PC-3 (cell line): ENCODE measurements around the gene PLVAP. TPM values are rescaled to one million over a fixed set of nuclear protein-coding genes. Genes with fewer than 3 reads are reported as not detected.

ENCODE experiments used
- ATAC-seq: fragments of 200-7000 bp; cut with Tn5 transposase; 2 replicates; pipeline ENCODE4 v1.9.1; 2020; ENCODE audit warnings: mild to moderate bottlenecking, moderate library complexity
- BruUV-seq: library from RNA; stranded (reverse); fragments of 400-500 nt; replicated peaks from 2 replicates; lab custom pipeline; 2021; lab: Mats Ljungman, UMichigan
- CTCF ChIA-PET: fragments of 300-600 bp; sonication (Branson Sonifier 250); formaldehyde crosslinking; loops from one replicate; lab custom pipeline; 2022; ENCODE audit warnings: antibody characterized with exemption; lab: Charles Lee
- POLR2A ChIA-PET: fragments of 300-600 bp; sonication (Branson Sonifier 250); formaldehyde crosslinking; loops from one replicate; lab custom pipeline; 2022; ENCODE audit warnings: antibody characterized with exemption; ENCODE audit not compliant: unreplicated experiment; lab: Charles Lee
- DNase-seq: peaks from one replicate; pipeline ENCODE4 v3.0.0-alpha.2; 2015
- H2AFZ ChIP-seq: fragments of 300-600 bp; sonication (generic); 2 replicates; pipeline ENCODE4 v1.6.0; 2016; ENCODE audit warnings: antibody characterized with exemption, low read length
- H3F3A ChIP-seq: fragments of 300-600 bp; sonication (generic); one replicate; pipeline ENCODE4 v1.6.0; 2017; ENCODE audit warnings: antibody characterized with exemption, low read length, control low read depth, mild to moderate bottlenecking; ENCODE audit not compliant: unreplicated experiment
- H3K27ac ChIP-seq: fragments of 300-600 bp; sonication (generic); 2 replicates; pipeline ENCODE4 v1.5.1; 2016; ENCODE audit warnings: mild to moderate bottlenecking, low read length
- H3K27me3 ChIP-seq: fragments of 300-600 bp; sonication (generic); 2 replicates; pipeline ENCODE4 v1.6.1; 2016; ENCODE audit warnings: low read length, mixed read lengths
- H3K36me3 ChIP-seq: fragments of 300-600 bp; sonication (generic); 2 replicates; pipeline ENCODE4 v1.6.1; 2016; ENCODE audit warnings: low read depth, mixed run types, low read length, mixed read lengths
- H3K4me1 ChIP-seq: fragments of 300-600 bp; sonication (generic); 2 replicates; pipeline ENCODE4 v1.5.1; 2016; ENCODE audit warnings: low read length; ENCODE audit not compliant: insufficient read depth
- H3K4me2 ChIP-seq: fragments of 300-600 bp; sonication (generic); 2 replicates; pipeline ENCODE4 v1.6.0; 2016; ENCODE audit warnings: low read length
- H3K4me3 ChIP-seq: fragments of 300-600 bp; sonication (generic); 2 replicates; pipeline ENCODE4 v1.5.1; 2016; ENCODE audit warnings: mild to moderate bottlenecking, low read length, mixed read lengths
- H3K79me2 ChIP-seq: fragments of 300-600 bp; sonication (generic); 2 replicates; pipeline ENCODE4 v1.6.1; 2017; ENCODE audit warnings: low read length, mixed read lengths
- H3K9ac ChIP-seq: fragments of 300-600 bp; sonication (generic); 2 replicates; pipeline ENCODE4 v1.6.0; 2016; ENCODE audit warnings: mild to moderate bottlenecking, low read length
- H3K9me2 ChIP-seq: fragments of 300-600 bp; sonication (generic); replicated peaks from 2 replicates; pipeline ENCODE4 v1.6.1; 2016; ENCODE audit warnings: mixed run types, low read length, mixed read lengths
- H3K9me3 ChIP-seq: fragments of 300-600 bp; sonication (generic); 2 replicates; pipeline ENCODE4 v1.6.1; 2016; ENCODE audit warnings: low read length, mixed read lengths
- H4K20me1 ChIP-seq: fragments of 300-600 bp; sonication (generic); 2 replicates; pipeline ENCODE4 v1.6.1; 2016; ENCODE audit warnings: low read length, mixed read lengths
- CTCF ChIP-seq: fragments of 300-600 bp; sonication (generic); conservative IDR thresholded peaks from 2 replicates; pipeline ENCODE4 v1.5.1; 2017; ENCODE audit warnings: antibody characterized with exemption, low read depth, mild to moderate bottlenecking, low read length
- EZH2 ChIP-seq: fragments of 300-600 bp; sonication (generic); IDR thresholded peaks from one replicate; pipeline ENCODE4 v1.6.1; 2017; ENCODE audit warnings: antibody characterized with exemption, mild to moderate bottlenecking, low read length; ENCODE audit not compliant: unreplicated experiment
- EZH2phosphoT487 ChIP-seq: fragments of 300-600 bp; sonication (generic); IDR thresholded peaks from 2 replicates; pipeline ENCODE4 v1.6.1; 2018; ENCODE audit warnings: mild to moderate bottlenecking, antibody characterized with exemption, low read length, borderline replicate concordance
- intact Hi-C: fragments of 100-400 bp; cut with micrococcal nuclease; formaldehyde crosslinking; loops from 2 replicates; pipeline ENCODE4 v1.9.0; 2023
- total RNA-seq: library from RNA; depleted of rRNA; stranded (reverse); fragments of >200 nt; gene quantifications from 2 replicates; pipeline ENCODE4 v1.2.3, GENCODE V29; 2014

Gene PLVAP
- total RNA-seq, 1 experiment from 2014 or later: not detected

- peak overlapping the region; percentile 87 for H3K4me2 ChIP-seq
- no peak for ATAC-seq
- no peak for DNase-seq
- TF ChIP-seq CTCF (no peak), EZH2 (no peak), EZH2phosphoT487 (no peak)
- peaks cover 7% of the 10 kb centered on the region; the same call in 1 of the 2 replicates for H3K79me2 ChIP-seq
- H3F3A ChIP-seq: no peaks in the 10 kb centered on the region
- peak overlapping the region; percentile 92 for H2AFZ ChIP-seq
- no peaks in the 10 kb centered on the region for H3K9me3 ChIP-seq
- no peak overlapping the region for H3K27ac ChIP-seq
- peak overlapping the region; percentile 69; the same call in 1 of the 2 replicates for H3K9ac ChIP-seq
- ChIA-PET CTCF (no interaction called here), POLR2A (no interaction called here)
- H3K36me3 ChIP-seq: no peaks in the 10 kb centered on the region
- no peaks in the 10 kb centered on the region for H4K20me1 ChIP-seq
- H3K4me3 ChIP-seq: peak overlapping the region; percentile 88
- intact Hi-C loops: loop anchor here (1.0 kb wide), 1 partner anchor 27 kb away; no protein-coding TSS in a partner anchor
- H3K4me1 ChIP-seq: peaks cover 16% of the 10 kb centered on the region; the same call in 1 of the 2 replicates
- no TSS peak for BruUV-seq
- no peaks in the 10 kb centered on the region for H3K27me3 ChIP-seq
- H3K9me2 ChIP-seq: no peaks in the 10 kb centered on the region
Observed at GRCh38 chr19:17418710-17419109, 41.6 kb upstream of the PLVAP start.

GRCh38 chr19:17415121-17415520, 38.0 kb upstream of the PLVAP start:
- no peaks in the 10 kb centered on the region for H3K36me3 ChIP-seq
- peaks cover 8% of the 10 kb centered on the region; the same call in 1 of the 2 replicates for H3K4me1 ChIP-seq
- no peaks in the 10 kb centered on the region for H3F3A ChIP-seq
- H3K27ac ChIP-seq: no peak overlapping the region
- H4K20me1 ChIP-seq: no peaks in the 10 kb centered on the region
- DNase-seq (no peak), ATAC-seq (no peak)
- no peak overlapping the region for H3K9ac ChIP-seq
- H3K4me3 ChIP-seq: no peak overlapping the region
- H3K4me2 ChIP-seq: no peak overlapping the region
- ChIA-PET CTCF (no interaction called here), POLR2A (no interaction called here)
- H3K79me2 ChIP-seq: no peaks in the 10 kb centered on the region
- BruUV-seq: no TSS peak
- TF ChIP-seq EZH2phosphoT487: no peak
- TF ChIP-seq EZH2: no peak
- TF ChIP-seq CTCF: no peak
- no peaks in the 10 kb centered on the region for H3K27me3 ChIP-seq
- no peaks in the 10 kb centered on the region for H3K9me3 ChIP-seq
- H3K9me2 ChIP-seq: no peaks in the 10 kb centered on the region
- intact Hi-C loops: no loop called here
- no peak overlapping the region for H2AFZ ChIP-seq

- POLR2A ChIA-PET: no interaction called here
- no TSS peak for BruUV-seq
Observed at GRCh38 chr19:17414097-17414496, 37.0 kb upstream of the PLVAP start.

More at GRCh38 chr19:17414097-17414496, 37.0 kb upstream of the PLVAP start:
- Histone ChIP-seq H3K27ac (no peak overlapping the region), H3K4me1 (peaks cover 6% of the 10 kb centered on the region; the same call in 1 of the 2 replicates), H3K9ac (no peak overlapping the region), H3K4me3 (no peak overlapping the region), H3K79me2 (no peaks in the 10 kb centered on the region), H3K4me2 (no peak overlapping the region), H3K9me2 (no peaks in the 10 kb centered on the region), H3K9me3 (no peaks in the 10 kb centered on the region), H3F3A (no peaks in the 10 kb centered on the region), H3K27me3 (no peaks in the 10 kb centered on the region), H4K20me1 (no peaks in the 10 kb centered on the region), H3K36me3 (no peaks in the 10 kb centered on the region), H2AFZ (no peak overlapping the region)
- intact Hi-C loops: no loop called here
- DNase-seq (no peak), ATAC-seq (no peak)
- CTCF ChIA-PET: no interaction called here
- TF ChIP-seq CTCF (no peak), EZH2 (no peak), EZH2phosphoT487 (no peak)
